ENCODE results near the gene CPAMD8.

- no peak for TF ChIP-seq CTCF (IDR thresholded peaks at IDR 0.05)
- no peak for TF ChIP-seq POLR2A (IDR thresholded peaks at IDR 0.05)
Observed at GRCh38 chr19:17037966-17038500, 11.4 kb upstream of the CPAMD8 start.
